ENCODE measurements around the gene SLC11A2. TPM values are rescaled to one million over a fixed set of nuclear protein-coding genes. Genes with fewer than 3 reads are reported as not detected.
"Not testable (repeated sequence)": the region's sequence is repeated elsewhere in the genome, so short reads cannot be mapped to it uniquely, and the experiment has no call there.

SLC11A2 gene
- total RNA-seq, 1 donor from 2014 or later = 31.6 TPM

- ATAC-seq = no peak
These were observed 797 bp downstream of the SLC11A2 start for GRCh38 chr12:51025338-51025835.

DNA sequence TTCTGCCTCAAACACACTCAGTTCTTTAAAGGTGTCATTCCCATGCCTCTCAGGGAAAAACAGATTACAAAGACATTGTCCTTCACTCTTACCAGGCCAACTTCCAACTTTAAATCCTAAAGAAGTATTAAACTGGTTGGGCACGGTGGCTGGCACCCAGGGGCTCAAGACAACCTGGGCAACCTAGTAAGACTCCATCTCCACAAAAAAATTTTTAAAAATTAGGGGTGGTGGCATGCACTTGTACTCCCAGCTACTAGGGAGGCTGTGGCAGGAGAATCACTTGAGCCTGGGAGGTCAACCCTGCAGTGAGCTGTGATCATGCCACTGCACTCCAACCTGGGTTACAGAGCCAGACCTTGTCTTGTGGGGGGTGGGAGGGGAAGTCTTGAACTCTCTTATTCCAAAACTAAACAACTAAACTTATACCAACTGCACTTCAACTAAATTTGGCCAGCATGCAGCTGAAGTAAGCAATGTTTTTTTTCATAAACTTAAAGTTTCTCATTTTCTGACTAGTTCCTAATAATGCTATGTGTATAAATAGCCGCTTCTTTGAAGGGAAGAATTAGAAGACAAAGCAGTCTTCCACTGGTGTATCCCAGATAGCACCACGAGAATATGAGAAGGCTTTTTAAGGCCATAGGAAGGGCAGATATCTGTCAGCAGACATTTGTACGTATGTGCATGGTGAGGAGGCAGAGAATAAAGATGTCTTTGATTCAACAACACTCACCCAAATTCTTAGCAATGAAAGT is 2.4 kb downstream of the SLC11A2 start:
- ATAC-seq = no peak

DNA sequence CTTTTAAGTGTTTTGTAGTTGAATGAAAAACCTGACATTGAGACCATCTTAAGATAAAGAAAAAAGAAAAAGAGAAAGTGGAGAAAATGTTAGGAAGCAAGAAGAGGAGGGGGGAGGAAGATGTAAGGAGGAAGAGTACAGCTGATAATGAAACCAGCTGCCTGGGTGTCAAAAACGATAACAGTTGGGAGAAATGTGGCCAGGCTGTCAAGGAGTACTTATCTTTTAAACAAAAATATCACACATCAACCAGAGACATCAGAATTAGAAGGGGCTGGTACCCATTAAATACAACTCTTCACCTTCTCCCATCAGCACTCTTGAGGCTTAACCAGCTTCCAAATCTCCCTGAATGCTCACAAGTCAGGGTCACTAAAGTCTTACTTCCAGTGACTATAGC is 4.5 kb downstream of the SLC11A2 start:
- ATAC-seq = no peak

- no peak for ATAC-seq
These were observed 5.6 kb downstream of the SLC11A2 start for GRCh38 chr12:51020448-51021182.

DNA sequence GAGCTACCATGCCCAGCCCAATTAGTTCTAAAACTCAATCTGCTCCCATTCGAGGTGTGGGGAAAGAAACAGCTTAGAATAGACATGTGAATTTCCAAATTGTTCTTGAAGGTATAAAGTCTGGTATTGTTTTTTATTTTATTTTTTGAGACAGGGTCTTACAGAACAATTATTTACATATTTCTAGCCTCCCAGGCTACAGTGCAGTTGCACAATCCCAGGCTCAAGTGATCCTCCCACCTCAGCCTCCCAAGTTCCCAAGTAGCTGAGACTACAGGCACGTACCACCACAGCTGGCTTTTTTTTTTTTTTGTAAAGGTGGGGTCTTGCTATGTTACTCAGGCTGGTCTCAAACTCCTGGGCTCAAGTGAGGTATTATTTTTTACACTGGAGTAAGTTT is 6.3 kb downstream of the SLC11A2 start:
- no peak for ATAC-seq

- ATAC-seq = no peak
These were observed 7.2 kb downstream of the SLC11A2 start for GRCh38 chr12:51018956-51019355.

GRCh38 chr12:51017452-51017851 is 8.7 kb downstream of the SLC11A2 start:
- no peak for ATAC-seq

DNA sequence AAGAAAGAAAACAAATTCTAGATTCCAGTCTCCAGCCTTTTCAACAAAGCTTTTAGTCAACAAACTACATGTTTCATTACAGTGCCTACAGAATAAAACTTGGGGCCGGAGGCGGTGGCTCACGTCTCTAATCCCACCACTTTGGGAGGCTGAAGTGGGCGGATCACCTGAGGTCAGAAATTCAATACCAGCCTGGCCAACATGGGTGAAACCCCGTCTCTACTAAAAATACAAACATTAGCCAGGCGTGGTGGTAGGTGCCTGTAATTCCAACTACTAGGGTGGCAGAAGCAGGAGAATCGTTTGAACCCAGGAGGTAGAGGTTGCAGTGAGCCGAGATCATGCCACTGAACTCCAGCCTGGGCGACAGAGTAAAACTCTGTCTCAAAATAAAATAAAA is 11.7 kb downstream of the SLC11A2 start:
- not testable (repeated sequence) for ATAC-seq

DNA sequence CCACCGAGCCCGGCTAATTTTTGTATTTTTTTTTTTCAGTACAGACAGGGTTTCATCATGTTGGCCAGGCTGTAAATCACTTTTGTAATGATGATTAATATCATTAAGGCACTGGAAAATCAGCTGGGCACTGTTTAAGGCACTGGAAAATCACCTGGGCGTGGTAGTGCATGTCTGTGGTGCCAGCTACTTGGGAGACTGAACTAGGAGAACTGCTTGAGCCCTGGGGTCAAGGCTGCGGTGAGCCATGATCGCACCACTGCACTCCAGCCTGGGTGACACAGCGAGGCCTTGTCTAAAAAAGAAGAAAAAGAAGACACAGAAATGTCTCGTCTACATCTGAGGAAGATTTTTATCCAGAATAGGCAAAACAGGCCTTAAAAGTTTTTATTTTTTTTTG is 12.7 kb downstream of the SLC11A2 start:
- ATAC-seq = peak; percentile 80

DNA sequence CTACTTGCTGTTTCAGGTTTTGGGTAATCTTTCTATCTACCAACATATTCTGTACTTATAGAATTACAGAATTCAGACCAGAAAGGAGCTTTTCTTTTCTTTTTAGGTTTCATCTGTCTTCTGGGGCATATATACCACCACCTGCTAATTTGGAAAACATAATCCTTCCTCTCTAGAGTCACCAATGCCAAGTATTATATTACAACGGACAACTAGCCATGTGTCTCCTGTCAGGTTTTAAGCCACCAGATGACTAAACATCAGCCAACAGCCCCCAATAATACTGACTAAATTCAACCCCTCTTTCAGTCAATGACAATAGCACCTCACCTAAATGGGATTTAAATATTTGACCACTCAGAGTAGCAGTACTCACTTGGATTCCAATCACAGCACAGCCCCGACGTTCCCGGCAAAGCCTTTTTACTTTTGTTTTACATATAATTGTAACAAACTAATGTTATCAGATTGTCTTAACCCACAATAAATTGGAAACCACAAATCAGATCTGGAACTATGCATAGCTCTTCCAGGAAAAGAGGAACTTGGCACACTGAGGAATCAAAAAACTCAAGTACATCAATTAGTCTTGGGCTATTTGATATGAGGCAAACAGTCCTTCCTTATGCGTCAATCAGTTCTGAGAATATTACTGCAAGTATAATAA is 13.5 kb downstream of the SLC11A2 start:
- no peak for ATAC-seq

DNA sequence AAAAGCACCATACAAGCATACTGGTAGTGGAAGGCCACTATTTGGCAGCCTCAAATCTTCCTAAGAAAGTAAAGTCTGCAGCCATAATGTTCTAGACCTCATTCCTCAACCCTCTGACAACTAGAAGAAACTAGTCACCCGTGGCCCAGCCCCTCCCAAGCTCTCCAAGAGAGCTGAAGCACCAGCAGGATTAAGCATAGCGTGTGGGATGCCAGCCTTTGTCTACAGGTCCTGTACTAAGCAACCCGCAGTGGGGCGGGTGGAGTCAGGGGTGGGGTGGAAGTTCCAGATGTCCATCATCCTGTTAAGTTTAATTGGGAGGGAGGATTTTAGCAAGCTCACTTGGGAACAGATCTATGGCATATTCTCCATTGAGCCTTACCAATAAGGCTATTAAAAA is 14.2 kb downstream of the SLC11A2 start:
- peak; percentile 90 for ATAC-seq

DNA sequence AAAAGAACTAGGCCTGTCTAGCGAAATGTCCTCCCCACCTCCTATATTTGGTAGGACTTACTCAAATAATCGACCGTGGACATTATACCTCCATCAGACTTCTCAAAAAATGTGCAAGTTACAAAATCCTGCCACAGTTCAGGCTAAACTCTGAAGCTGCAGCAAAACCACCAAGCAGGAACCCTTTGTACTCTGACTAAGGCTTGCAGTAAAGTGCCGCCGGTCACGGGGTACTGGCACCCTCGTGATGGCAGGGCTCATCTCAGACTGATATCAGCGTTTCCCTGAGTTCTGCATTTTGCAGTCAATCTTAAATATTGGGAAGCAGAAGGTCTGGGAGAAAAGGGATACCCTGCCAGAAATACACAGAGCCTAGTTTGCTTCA is 17.1 kb downstream of the SLC11A2 start:
- no peak for ATAC-seq

- ATAC-seq = no peak
These were observed 17.7 kb downstream of the SLC11A2 start for GRCh38 chr12:51008329-51009055.

- no peak for ATAC-seq
These were observed 20.5 kb downstream of the SLC11A2 start for GRCh38 chr12:51005671-51006070.

GRCh38 chr12:51005030-51005429 is 21.2 kb downstream of the SLC11A2 start:
- no peak for ATAC-seq

GRCh38 chr12:51004504-51004903 is 21.7 kb downstream of the SLC11A2 start:
- ATAC-seq = no peak

- no peak for ATAC-seq
These were observed 24.4 kb downstream of the SLC11A2 start for GRCh38 chr12:51001799-51002198.

DNA sequence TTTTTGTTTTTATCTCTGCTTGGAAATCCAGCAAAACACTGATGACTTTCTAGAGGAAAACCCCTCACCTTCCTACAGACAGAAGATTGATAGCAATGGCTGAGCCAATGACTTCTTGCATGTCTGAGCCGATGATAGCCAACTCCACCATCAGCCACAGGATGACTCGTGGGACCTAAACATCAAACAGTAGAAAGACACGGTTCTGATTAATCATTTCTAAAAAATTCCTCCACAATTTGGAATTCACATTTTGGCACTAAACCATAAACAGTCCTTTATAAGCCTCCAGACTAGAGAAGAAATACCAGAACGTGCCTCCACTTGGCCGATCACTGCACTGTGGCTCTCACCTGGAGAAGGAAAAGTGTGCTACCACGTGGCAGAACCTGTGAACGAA is 25.9 kb downstream of the SLC11A2 start:
- no peak for ATAC-seq

- ATAC-seq = no peak
These were observed 27.1 kb downstream of the SLC11A2 start for GRCh38 chr12:50999093-50999492.

- no peak for ATAC-seq
These were observed 33.4 kb downstream of the SLC11A2 start for GRCh38 chr12:50992819-50993218.

GRCh38 chr12:50991291-50991690 is 34.9 kb downstream of the SLC11A2 start:
- ATAC-seq = no peak

GRCh38 chr12:50990791-50991190 is 35.4 kb downstream of the SLC11A2 start:
- no peak for ATAC-seq
